RWPE2 (cell line): ENCODE data around the gene ELL.
A peak's percentile ranks its signal among the peaks of the same experiment; 100 is the strongest.

Experiments used
- ATAC-seq: fragments of 200-7000 bp; cut with Tn5 transposase; 3 replicates; pipeline ENCODE4 v1.9.1; 2021; ENCODE audit warnings: low read depth
- DNase-seq: peaks from one replicate; pipeline ENCODE4 v3.0.0-alpha.2; 2020; ENCODE audit warnings: low spot score
- H3K27ac ChIP-seq: fragments of 450-650 bp; 2 replicates; pipeline ENCODE4 v1.5.1; 2017; ENCODE audit warnings: mild to moderate bottlenecking; ENCODE audit not compliant: poor library complexity, severe bottlenecking
- H3K27me3 ChIP-seq: fragments of 250-450 bp; sonication (Bioruptor Pico); 2 replicates; pipeline ENCODE4 v1.5.1; 2021; ENCODE audit warnings: mild to moderate bottlenecking, moderate library complexity; ENCODE audit not compliant: insufficient read depth, poor library complexity, severe bottlenecking
- H3K36me3 ChIP-seq: fragments of 250-450 bp; sonication (Bioruptor Pico); 2 replicates; pipeline ENCODE4 v1.5.1; 2020; ENCODE audit warnings: low read depth, mild to moderate bottlenecking, moderate library complexity
- H3K4me1 ChIP-seq: fragments of 250-450 bp; sonication (Bioruptor Pico); 2 replicates; pipeline ENCODE4 v1.5.1; 2021; ENCODE audit warnings: mild to moderate bottlenecking, moderate library complexity; ENCODE audit not compliant: insufficient read depth, poor library complexity, severe bottlenecking
- H3K4me3 ChIP-seq: fragments of 250-450 bp; sonication (Bioruptor Pico); 2 replicates; pipeline ENCODE4 v1.5.1; 2021; ENCODE audit warnings: mild to moderate bottlenecking, moderate library complexity; ENCODE audit not compliant: severe bottlenecking
- H3K9me3 ChIP-seq: fragments of 250-450 bp; sonication (Bioruptor Pico); 2 replicates; pipeline ENCODE4 v1.5.1; 2021; ENCODE audit warnings: mild to moderate bottlenecking, moderate library complexity; ENCODE audit not compliant: severe bottlenecking
- CTCF ChIP-seq: fragments of 450-650 bp; IDR thresholded peaks from one replicate; pipeline ENCODE4 v1.5.1; 2017; ENCODE audit warnings: mild to moderate bottlenecking, moderate library complexity; ENCODE audit not compliant: poor library complexity, severe bottlenecking

The ELL gene

GRCh38 chr19:18432275-18433014, 89.4 kb downstream of the ELL start:
- Histone ChIP-seq H3K9me3 (no peaks in the 10 kb centered on the region), H3K27ac (no peak overlapping the region), H3K4me3 (no peak overlapping the region), H3K4me1 (no peaks in the 10 kb centered on the region), H3K27me3 (no peaks in the 10 kb centered on the region), H3K36me3 (no peaks in the 10 kb centered on the region)
- TF ChIP-seq CTCF: no peak
- DNase-seq (no peak), ATAC-seq (no peak)

GRCh38 chr19:18431351-18432197, 90.3 kb downstream of the ELL start:
- TF ChIP-seq CTCF: no peak
- no peaks in the 10 kb centered on the region for H3K27me3 ChIP-seq
- H3K4me3 ChIP-seq: no peak overlapping the region
- H3K4me1 ChIP-seq: no peaks in the 10 kb centered on the region
- H3K36me3 ChIP-seq: no peaks in the 10 kb centered on the region
- no peak overlapping the region for H3K27ac ChIP-seq
- DNase-seq: no peak
- ATAC-seq: no peak
- no peaks in the 10 kb centered on the region for H3K9me3 ChIP-seq

GRCh38 chr19:18430417-18431144, 91.3 kb downstream of the ELL start:
- Histone ChIP-seq H3K4me1 (peaks cover 3% of the 10 kb centered on the region), H3K27ac (no peak overlapping the region), H3K4me3 (no peak overlapping the region), H3K36me3 (no peaks in the 10 kb centered on the region), H3K27me3 (no peaks in the 10 kb centered on the region), H3K9me3 (no peaks in the 10 kb centered on the region)
- DNase-seq: no peak
- TF ChIP-seq CTCF: no peak
- no peak for ATAC-seq

- Histone ChIP-seq H3K4me1 (peaks cover 3% of the 10 kb centered on the region), H3K9me3 (no peaks in the 10 kb centered on the region), H3K27me3 (no peaks in the 10 kb centered on the region), H3K4me3 (no peak overlapping the region), H3K36me3 (no peaks in the 10 kb centered on the region), H3K27ac (peak overlapping the region; percentile 6)
- TF ChIP-seq CTCF: no peak
- no peak for DNase-seq
- no peak for ATAC-seq
Observed at GRCh38 chr19:18429717-18430416, 92.0 kb downstream of the ELL start.
